Heart left ventricle (tissue), 13 donors: ENCODE results near the gene CCNL2.

ENCODE experiments used
- CTCF ChIP-seq, 12 donors: fragments of 200-600 bp; sonication (generic) in 4 of 12; IDR thresholded peaks; one replicate each; pipeline versions ENCODE4 v1.5.0 to v1.8.0; 2018 to 2022; ENCODE audit warnings: antibody characterized with exemption in 12 of 12, mild to moderate bottlenecking in 5 of 12
- POLR2A ChIP-seq, 2 donors: fragments of 450-650 bp; IDR thresholded peaks; one replicate each; pipeline ENCODE4 v1.6.1; 2017; ENCODE audit warnings: antibody characterized with exemption in 2 of 2, mild to moderate bottlenecking in 2 of 2, moderate library complexity in 2 of 2
- donor health status: ischemic (EF 13 %, LVEDD 7.1; RV severe dilation, severe dysfunction).
- donor health status: DM: no; HTN: yes; CAD: no.
- donor health status: DM: no; HTN: no; CAD: no.
- donor health status: ischemic (EF 25% LVEDD 6.9; RV normal size, moderate dysfunction).
- donor health status: ischemic (EF 25% LVEDD 5.7; RV mildly dilated, moderate dysfunction).
- donor health status: ischemic (EF 35%, LVEDD 5.7; RV mildly dilated, moderate dysfunction).
- donor health status: nonischemic (EF 11% LVEDD 7.7; RV severe dilation, severe dysfunction).
- donor health status: DM: yes; HTN: yes; CAD: no.
- donor health status: PGD.
- donor health status: ischemic (EF 29% LVEDD 5.4; RV normal size, mild dysfunction).
- donor health status: nonischemic (EF 23%, LVEDD 6.1; RV moderate dilation, normal function).

GRCh38 chr1:1400576-1401456, 1.7 kb upstream of the CCNL2 start:
- TF ChIP-seq CTCF (IDR thresholded peaks at IDR 0.05) (no peak), POLR2A (IDR thresholded peaks at IDR 0.05) (no peak)
